Suprapubic skin (tissue), 4 donors: ENCODE results near the gene HK3. TPM values are rescaled to one million over a fixed set of nuclear protein-coding genes. Genes with fewer than 3 reads are reported as not detected.

Experiments used
- DNase-seq, 2 donors: peaks; one replicate each; pipeline ENCODE4 v3.0.0-alpha.2; 2019; ENCODE audit warnings: low spot score in 2 of 2
- H3K27ac ChIP-seq: fragments of 200-600 bp; sonication (generic); one replicate; pipeline ENCODE4 v1.5.1; 2019
- H3K27me3 ChIP-seq: fragments of 200-600 bp; sonication (generic); one replicate; pipeline ENCODE4 v1.5.1; 2019
- H3K36me3 ChIP-seq: fragments of 200-600 bp; sonication (generic); one replicate; pipeline ENCODE4 v1.5.1; 2019
- H3K4me1 ChIP-seq: fragments of 200-600 bp; sonication (generic); one replicate; pipeline ENCODE4 v1.5.1; 2019
- H3K4me3 ChIP-seq: fragments of 200-600 bp; sonication (generic); one replicate; pipeline ENCODE4 v1.5.1; 2019; ENCODE audit warnings: mild to moderate bottlenecking
- H3K9me3 ChIP-seq: fragments of 200-600 bp; sonication (generic); one replicate; pipeline ENCODE4 v1.5.1; 2019
- CTCF ChIP-seq, 2 donors: fragments of 200-600 bp in 1 of 2; fragments of 450-650 bp in 1 of 2; sonication (generic) in 1 of 2; IDR thresholded peaks; one replicate each; pipeline ENCODE4 v1.5.1; 2016 to 2019; ENCODE audit warnings: antibody characterized with exemption in 2 of 2, mild to moderate bottlenecking in 1 of 2, moderate library complexity in 1 of 2
- EP300 ChIP-seq: sonication (generic); formaldehyde crosslinking; IDR thresholded peaks from one replicate; pipeline ENCODE4 v1.6.1; 2017; ENCODE audit warnings: antibody characterized with exemption
- POLR2A ChIP-seq, 2 donors: fragments of 450-650 bp; IDR thresholded peaks; one replicate each; pipeline ENCODE4 v1.6.1; 2017; ENCODE audit warnings: antibody characterized with exemption in 2 of 2, mild to moderate bottlenecking in 2 of 2, moderate library complexity in 2 of 2
- POLR2AphosphoS5 ChIP-seq, 3 donors: sonication (generic); formaldehyde crosslinking; IDR thresholded peaks; one replicate each; pipeline ENCODE4 v1.6.1; 2017; ENCODE audit warnings: antibody characterized with exemption in 3 of 3
- WGBS: methylation state at CpG from one replicate; pipeline ENCODE4 v1.1.5; 2018; 5-methylcytosine and 5-hydroxymethylcytosine counted together
- total RNA-seq, 4 donors: library from RNA; depleted of rRNA; stranded (reverse); fragments of >200 nt; gene quantifications; one replicate each; pipeline ENCODE4 v1.1.0, GENCODE V29; 2016

Gene HK3
- total RNA-seq, 4 donors from 2014 or later, result 0.16 to 1.0 (median 0.83) TPM

GRCh38 chr5:176888016-176888864 lies 10.9 kb downstream of the HK3 start:
- TF ChIP-seq EP300 (no peak), POLR2A (IDR thresholded peaks at IDR 0.05) (no peak), CTCF (IDR thresholded peaks at IDR 0.05) (no peak), POLR2AphosphoS5 (IDR thresholded peaks at IDR 0.05) (no peak)
- H3K9me3 ChIP-seq, result no peaks in the 10 kb centered on the region
- no peak overlapping the region for H3K4me3 ChIP-seq
- 85% methylated on average over 10 of the region's 27 CpGs for WGBS
- DNase-seq, result peak; percentile 50 to 68
- no peak overlapping the region for H3K27ac ChIP-seq
- H3K4me1 ChIP-seq, result no peaks in the 10 kb centered on the region
- no peaks in the 10 kb centered on the region for H3K36me3 ChIP-seq
- H3K27me3 ChIP-seq, result no peaks in the 10 kb centered on the region

GRCh38 chr5:176887252-176887849 lies 11.8 kb downstream of the HK3 start:
- H3K4me3 ChIP-seq, result no peak overlapping the region
- H3K36me3 ChIP-seq, result no peaks in the 10 kb centered on the region
- no peaks in the 10 kb centered on the region for H3K9me3 ChIP-seq
- WGBS, result 79% methylated on average over 5 of the region's 28 CpGs
- H3K4me1 ChIP-seq, result no peaks in the 10 kb centered on the region
- H3K27ac ChIP-seq, result no peak overlapping the region
- H3K27me3 ChIP-seq, result no peaks in the 10 kb centered on the region
- DNase-seq, result peak; percentile 52 to 74
- TF ChIP-seq EP300, result no peak
- no peak for TF ChIP-seq POLR2AphosphoS5 (IDR thresholded peaks at IDR 0.05)
- no peak for TF ChIP-seq POLR2A (IDR thresholded peaks at IDR 0.05)

- Histone ChIP-seq H3K4me3 (no peak overlapping the region), H3K36me3 (no peaks in the 10 kb centered on the region), H3K4me1 (no peaks in the 10 kb centered on the region), H3K27me3 (no peaks in the 10 kb centered on the region), H3K27ac (no peak overlapping the region), H3K9me3 (no peaks in the 10 kb centered on the region)
- DNase-seq, result peak; percentile 33 to 68
- WGBS, result 81% methylated on average over 11 of the region's 13 CpGs
- no peak for TF ChIP-seq POLR2A (IDR thresholded peaks at IDR 0.05)
- TF ChIP-seq POLR2AphosphoS5 (IDR thresholded peaks at IDR 0.05), result no peak
- TF ChIP-seq EP300, result no peak
- TF ChIP-seq CTCF (IDR thresholded peaks at IDR 0.05), result no peak
These were observed 12.6 kb downstream of the HK3 start for GRCh38 chr5:176886336-176887251.

- DNase-seq, result no peak
- Histone ChIP-seq H3K27ac (no peak overlapping the region), H3K36me3 (no peaks in the 10 kb centered on the region), H3K9me3 (no peaks in the 10 kb centered on the region), H3K4me1 (no peaks in the 10 kb centered on the region), H3K27me3 (peaks cover 1% of the 10 kb centered on the region), H3K4me3 (no peak overlapping the region)
- TF ChIP-seq POLR2AphosphoS5 (IDR thresholded peaks at IDR 0.05) (no peak), EP300 (no peak), POLR2A (IDR thresholded peaks at IDR 0.05) (no peak), CTCF (IDR thresholded peaks at IDR 0.05) (no peak)
- 45% methylated on average over 4 of the region's 4 CpGs for WGBS
These were observed 14.6 kb downstream of the HK3 start for GRCh38 chr5:176884571-176884890.

GRCh38 chr5:176883700-176884570 lies 15.2 kb downstream of the HK3 start:
- WGBS, result 90% methylated on average over 16 of the region's 17 CpGs
- Histone ChIP-seq H3K4me1 (no peaks in the 10 kb centered on the region), H3K27me3 (peaks cover 7% of the 10 kb centered on the region), H3K9me3 (no peaks in the 10 kb centered on the region), H3K27ac (no peak overlapping the region), H3K36me3 (no peaks in the 10 kb centered on the region), H3K4me3 (no peak overlapping the region)
- DNase-seq, result no peak
- no peak for TF ChIP-seq EP300
- TF ChIP-seq CTCF (IDR thresholded peaks at IDR 0.05), result no peak
- TF ChIP-seq POLR2AphosphoS5 (IDR thresholded peaks at IDR 0.05), result no peak
- TF ChIP-seq POLR2A (IDR thresholded peaks at IDR 0.05), result no peak
